Tibial artery (tissue), 4 donors: ENCODE data around the gene LYPD6B.

Source experiments
- DNase-seq, 2 donors: peaks; one replicate each; pipeline ENCODE4 v3.0.0-alpha.2; 2019
- H3K27ac ChIP-seq, 2 donors: fragments of 200-600 bp; sonication (generic) in 1 of 2; 1 replicate in 1 of 2; 2 replicates in 1 of 2; pipeline ENCODE4 v1.5.1; 2018 to 2019; ENCODE audit warnings: mild to moderate bottlenecking in 1 of 2
- H3K27me3 ChIP-seq, 2 donors: fragments of 200-600 bp; sonication (generic) in 1 of 2; one replicate each; pipeline versions ENCODE4 v1.5.1 to v1.6.0; 2016 to 2019
- H3K36me3 ChIP-seq, 3 donors: fragments of 200-600 bp; sonication (generic) in 2 of 3; one replicate each; pipeline ENCODE4 v1.5.1; 2016 to 2019; ENCODE audit warnings: mild to moderate bottlenecking in 2 of 3
- H3K4me1 ChIP-seq, 4 donors: fragments of 200-600 bp; sonication (generic) in 2 of 4; 1 replicate in 3 of 4; 2 replicates in 1 of 4; pipeline ENCODE4 v1.5.1; 2016 to 2019
- H3K4me3 ChIP-seq, 2 donors: fragments of 200-600 bp; sonication (generic) in 1 of 2; 1 replicate in 1 of 2; 2 replicates in 1 of 2; pipeline ENCODE4 v1.5.1; 2018 to 2019; ENCODE audit warnings: mild to moderate bottlenecking in 2 of 2
- H3K9me3 ChIP-seq, 3 donors: fragments of 200-600 bp; sonication (generic) in 1 of 3; one replicate each; pipeline ENCODE4 v1.5.1; 2016 to 2019
- intact Hi-C: fragments of 100-400 bp; cut with DNase I; formaldehyde crosslinking; loops from one replicate; pipeline ENCODE4 v1.15.0; 2023; ENCODE audit warnings: low total_unique reads
- TF ChIP-seq, protein P1 (sequence below), 2 experiments: fragments of 200-600 bp in 1 of 2; fragments of 450-650 bp in 1 of 2; IDR thresholded peaks; one replicate each; pipeline ENCODE4 v1.5.1; 2017 to 2019; ENCODE audit warnings: antibody characterized with exemption in 2 of 2, mild to moderate bottlenecking in 1 of 2, moderate library complexity in 1 of 2

The LYPD6B gene

DNA sequence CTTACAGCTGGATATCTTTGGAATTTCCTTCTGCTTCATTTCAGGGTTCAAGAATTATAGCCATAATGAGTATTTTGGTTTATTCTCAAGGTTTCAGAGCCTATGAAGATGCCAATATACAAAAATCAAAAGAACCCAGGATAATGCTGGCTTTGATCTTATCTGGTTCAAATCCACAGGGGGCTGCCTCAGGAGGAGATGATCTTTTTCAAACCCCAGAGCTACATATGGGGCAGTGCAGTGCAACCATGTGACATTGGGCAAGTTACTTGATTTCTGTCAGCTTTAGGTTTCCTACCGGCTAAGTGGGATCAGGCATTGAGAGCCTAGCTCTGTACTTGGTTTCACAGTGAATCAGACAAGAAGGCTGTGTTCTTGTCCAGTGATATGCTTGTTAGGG is 23.0 kb upstream of the LYPD6B start:
- TF ChIP-seq, protein P1, sequence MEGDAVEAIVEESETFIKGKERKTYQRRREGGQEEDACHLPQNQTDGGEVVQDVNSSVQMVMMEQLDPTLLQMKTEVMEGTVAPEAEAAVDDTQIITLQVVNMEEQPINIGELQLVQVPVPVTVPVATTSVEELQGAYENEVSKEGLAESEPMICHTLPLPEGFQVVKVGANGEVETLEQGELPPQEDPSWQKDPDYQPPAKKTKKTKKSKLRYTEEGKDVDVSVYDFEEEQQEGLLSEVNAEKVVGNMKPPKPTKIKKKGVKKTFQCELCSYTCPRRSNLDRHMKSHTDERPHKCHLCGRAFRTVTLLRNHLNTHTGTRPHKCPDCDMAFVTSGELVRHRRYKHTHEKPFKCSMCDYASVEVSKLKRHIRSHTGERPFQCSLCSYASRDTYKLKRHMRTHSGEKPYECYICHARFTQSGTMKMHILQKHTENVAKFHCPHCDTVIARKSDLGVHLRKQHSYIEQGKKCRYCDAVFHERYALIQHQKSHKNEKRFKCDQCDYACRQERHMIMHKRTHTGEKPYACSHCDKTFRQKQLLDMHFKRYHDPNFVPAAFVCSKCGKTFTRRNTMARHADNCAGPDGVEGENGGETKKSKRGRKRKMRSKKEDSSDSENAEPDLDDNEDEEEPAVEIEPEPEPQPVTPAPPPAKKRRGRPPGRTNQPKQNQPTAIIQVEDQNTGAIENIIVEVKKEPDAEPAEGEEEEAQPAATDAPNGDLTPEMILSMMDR (IDR thresholded peaks at IDR 0.05), result no peak
- DNase-seq, result no peak
- Histone ChIP-seq H3K4me3 (no peak overlapping the region), H3K27me3 (no peaks in the 10 kb centered on the region), H3K27ac (no peak overlapping the region), H3K9me3 (no peaks in the 10 kb centered on the region), H3K36me3 (no peaks in the 10 kb centered on the region), H3K4me1 (no peaks in the 10 kb centered on the region)
- intact Hi-C loops, result loop anchor here (5.0 kb wide), 1 partner anchor 547 kb away; no protein-coding TSS in a partner anchor

- TF ChIP-seq, protein P1 (IDR thresholded peaks at IDR 0.05), result no peak
- DNase-seq, result no peak
- H3K4me1 ChIP-seq, result no peaks in the 10 kb centered on the region
Observed at GRCh38 chr2:149015926-149016563, 22.5 kb upstream of the LYPD6B start.

DNA sequence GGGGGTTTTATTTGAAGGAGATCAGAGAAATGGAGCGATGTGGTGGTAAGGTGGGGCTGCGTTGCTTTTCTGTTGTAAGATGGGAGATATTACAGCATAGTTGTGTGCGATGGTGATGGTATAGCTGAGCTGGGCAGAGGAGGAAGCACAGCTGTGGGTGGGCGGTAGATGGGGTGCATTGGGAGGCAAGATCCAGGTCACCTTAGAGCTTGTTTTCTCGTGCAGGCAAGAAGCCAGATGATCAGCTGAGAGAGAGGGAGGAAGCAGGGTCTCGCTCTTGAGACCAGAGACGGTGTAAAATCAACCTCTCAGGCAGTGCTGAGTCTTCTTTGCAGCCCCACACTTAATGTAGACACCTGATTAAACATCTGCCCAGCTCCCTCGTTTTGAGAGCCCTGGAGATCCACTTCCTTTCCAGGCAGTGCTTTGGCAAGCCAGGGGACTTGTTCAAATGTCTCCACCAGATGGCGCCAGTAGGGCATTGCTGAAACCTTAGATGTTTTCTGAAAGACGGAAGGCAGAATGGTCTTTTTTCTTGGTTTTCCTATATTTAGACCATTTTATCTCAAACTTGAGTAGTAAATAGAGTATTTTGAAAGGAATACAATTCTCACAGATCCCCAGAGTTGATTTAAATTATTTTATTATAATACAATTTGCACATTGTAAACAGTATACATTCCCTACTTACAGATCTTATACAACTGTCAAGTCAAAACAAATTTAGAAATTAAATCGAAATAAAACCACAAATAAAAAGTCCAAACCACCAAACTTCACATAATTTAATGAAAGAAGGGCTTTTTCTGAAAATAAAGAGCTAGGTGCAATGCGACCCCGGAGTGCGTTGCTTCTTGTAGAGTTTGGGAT is 21.1 kb upstream of the LYPD6B start:
- no peaks in the 10 kb centered on the region for H3K4me1 ChIP-seq
- intact Hi-C loops, result loop anchor here (5.0 kb wide), 1 partner anchor 545 kb away; no protein-coding TSS in a partner anchor
- H3K36me3 ChIP-seq, result no peaks in the 10 kb centered on the region
- no peaks in the 10 kb centered on the region for H3K27me3 ChIP-seq
- TF ChIP-seq, protein P1 (IDR thresholded peaks at IDR 0.05), result peak; percentile 74 to 84
- no peak overlapping the region for H3K4me3 ChIP-seq
- peak; percentile 70 to 78 for DNase-seq
- H3K27ac ChIP-seq, result no peak overlapping the region
- H3K9me3 ChIP-seq, result no peaks in the 10 kb centered on the region

More at GRCh38 chr2:149015926-149016563, 22.5 kb upstream of the LYPD6B start:
- no peaks in the 10 kb centered on the region for H3K36me3 ChIP-seq
- H3K9me3 ChIP-seq, result no peaks in the 10 kb centered on the region
- no peak overlapping the region for H3K4me3 ChIP-seq
- intact Hi-C loops, result loop anchor here (5.0 kb wide), 1 partner anchor 546 kb away; no protein-coding TSS in a partner anchor
- H3K27me3 ChIP-seq, result no peaks in the 10 kb centered on the region
- H3K27ac ChIP-seq, result no peak overlapping the region

GRCh38 chr2:149018981-149019380 is 19.5 kb upstream of the LYPD6B start:
- no peak for DNase-seq
- Histone ChIP-seq H3K4me1 (peaks cover 0 to 5% (median 0%) of the 10 kb centered on the region in 4 donors), H3K9me3 (no peaks in the 10 kb centered on the region), H3K27ac (no peak overlapping the region), H3K4me3 (no peak overlapping the region), H3K27me3 (no peaks in the 10 kb centered on the region), H3K36me3 (no peaks in the 10 kb centered on the region)
- TF ChIP-seq, protein P1 (IDR thresholded peaks at IDR 0.05), result no peak
- intact Hi-C loops, result loop anchor here (5.0 kb wide), 1 partner anchor 543 kb away; no protein-coding TSS in a partner anchor

GRCh38 chr2:149019768-149020167 is 18.7 kb upstream of the LYPD6B start:
- intact Hi-C loops, result loop anchor here (5.0 kb wide), 1 partner anchor 543 kb away; no protein-coding TSS in a partner anchor
- Histone ChIP-seq H3K9me3 (no peaks in the 10 kb centered on the region), H3K4me3 (no peak overlapping the region), H3K27me3 (no peaks in the 10 kb centered on the region), H3K27ac (no peak overlapping the region), H3K4me1 (peaks cover 0 to 8% (median 0%) of the 10 kb centered on the region in 4 donors), H3K36me3 (no peaks in the 10 kb centered on the region)
- TF ChIP-seq, protein P1 (IDR thresholded peaks at IDR 0.05), result no peak
- no peak for DNase-seq
